ENCODE results near the gene EPHA1.
"Not testable (repeated sequence)": the region's sequence is repeated elsewhere in the genome, so short reads cannot be mapped to it uniquely, and the experiment has no call there.

The EPHA1 gene

GRCh38 chr7:143396182-143396581 lies 12.5 kb downstream of the EPHA1 start:
- Histone ChIP-seq H3K27me3 (ENCODE audit: control insufficient read depth in 2 of 2, insufficient read depth in 2 of 2, low read length in 2 of 2) (no peaks in the 10 kb centered on the region), H3K36me3 (ENCODE audit: control insufficient read depth in 2 of 2, insufficient read depth in 2 of 2, low read length in 2 of 2) (peaks cover 30 to 37% of the 10 kb centered on the region in 2 donors), H3K9ac (ENCODE audit: low read depth in 1 of 2, low read length in 2 of 2) (no peak overlapping the region), H3K9me3 (ENCODE audit: control insufficient read depth in 2 of 2, low read length in 2 of 2) (no peaks in the 10 kb centered on the region), H3K4me1 (ENCODE audit: control insufficient read depth in 2 of 2, insufficient read depth in 2 of 2, low read length in 2 of 2) (peaks cover 8 to 11% of the 10 kb centered on the region in 2 donors), H3K27ac (ENCODE audit: low read depth in 2 of 2, low read length in 2 of 2) (no peak overlapping the region), H3K4me3 (ENCODE audit: low read length in 2 of 2) (no peak overlapping the region)

- Histone ChIP-seq H3K4me1 (ENCODE audit: control insufficient read depth in 2 of 2, insufficient read depth in 2 of 2, low read length in 2 of 2) (peaks cover 9 to 12% of the 10 kb centered on the region in 2 donors), H3K9me3 (ENCODE audit: control insufficient read depth in 2 of 2, low read length in 2 of 2) (no peaks in the 10 kb centered on the region), H3K4me3 (ENCODE audit: low read length in 2 of 2) (no peak overlapping the region), H3K9ac (ENCODE audit: low read depth in 1 of 2, low read length in 2 of 2) (no peak overlapping the region), H3K27ac (ENCODE audit: low read depth in 2 of 2, low read length in 2 of 2) (no peak overlapping the region), H3K27me3 (ENCODE audit: control insufficient read depth in 2 of 2, insufficient read depth in 2 of 2, low read length in 2 of 2) (no peaks in the 10 kb centered on the region), H3K36me3 (ENCODE audit: control insufficient read depth in 2 of 2, insufficient read depth in 2 of 2, low read length in 2 of 2) (peaks cover 33 to 41% of the 10 kb centered on the region in 2 donors)
Measured at GRCh38 chr7:143395187-143396149, 13.2 kb downstream of the EPHA1 start.

GRCh38 chr7:143394777-143395176 lies 13.9 kb downstream of the EPHA1 start:
- no peak overlapping the region for H3K27ac ChIP-seq (ENCODE audit: low read depth in 2 of 2, low read length in 2 of 2)
- no peaks in the 10 kb centered on the region for H3K27me3 ChIP-seq (ENCODE audit: control insufficient read depth in 2 of 2, insufficient read depth in 2 of 2, low read length in 2 of 2)

GRCh38 chr7:143394068-143394467 lies 14.6 kb downstream of the EPHA1 start:
- no peak overlapping the region for H3K27ac ChIP-seq (ENCODE audit: low read depth in 2 of 2, low read length in 2 of 2)
- no peaks in the 10 kb centered on the region for H3K27me3 ChIP-seq (ENCODE audit: control insufficient read depth in 2 of 2, insufficient read depth in 2 of 2, low read length in 2 of 2)
- H3K4me3 ChIP-seq (ENCODE audit: low read length in 2 of 2): no peak overlapping the region
- H3K36me3 ChIP-seq (ENCODE audit: control insufficient read depth in 2 of 2, insufficient read depth in 2 of 2, low read length in 2 of 2): peaks cover 43 to 55% of the 10 kb centered on the region in 2 donors
- no peak overlapping the region for H3K9ac ChIP-seq (ENCODE audit: low read depth in 1 of 2, low read length in 2 of 2)
- H3K9me3 ChIP-seq (ENCODE audit: control insufficient read depth in 2 of 2, low read length in 2 of 2): no peaks in the 10 kb centered on the region
- peaks cover 9 to 12% of the 10 kb centered on the region in 2 donors for H3K4me1 ChIP-seq (ENCODE audit: control insufficient read depth in 2 of 2, insufficient read depth in 2 of 2, low read length in 2 of 2)

More at GRCh38 chr7:143394777-143395176, 13.9 kb downstream of the EPHA1 start:
- Histone ChIP-seq H3K9ac (ENCODE audit: low read depth in 1 of 2, low read length in 2 of 2) (no peak overlapping the region), H3K4me3 (ENCODE audit: low read length in 2 of 2) (no peak overlapping the region), H3K36me3 (ENCODE audit: control insufficient read depth in 2 of 2, insufficient read depth in 2 of 2, low read length in 2 of 2) (peaks cover 35 to 48% of the 10 kb centered on the region in 2 donors), H3K4me1 (ENCODE audit: control insufficient read depth in 2 of 2, insufficient read depth in 2 of 2, low read length in 2 of 2) (peaks cover 9 to 12% of the 10 kb centered on the region in 2 donors), H3K9me3 (ENCODE audit: control insufficient read depth in 2 of 2, low read length in 2 of 2) (no peaks in the 10 kb centered on the region)

GRCh38 chr7:143393267-143394041 lies 15.2 kb downstream of the EPHA1 start:
- Histone ChIP-seq H3K36me3 (ENCODE audit: control insufficient read depth in 2 of 2, insufficient read depth in 2 of 2, low read length in 2 of 2) (peaks cover 49 to 59% of the 10 kb centered on the region in 2 donors), H3K9me3 (ENCODE audit: control insufficient read depth in 2 of 2, low read length in 2 of 2) (no peaks in the 10 kb centered on the region), H3K27ac (ENCODE audit: low read depth in 2 of 2, low read length in 2 of 2) (no peak overlapping the region), H3K4me3 (ENCODE audit: low read length in 2 of 2) (no peak overlapping the region), H3K27me3 (ENCODE audit: control insufficient read depth in 2 of 2, insufficient read depth in 2 of 2, low read length in 2 of 2) (no peaks in the 10 kb centered on the region), H3K9ac (ENCODE audit: low read depth in 1 of 2, low read length in 2 of 2) (no peak overlapping the region), H3K4me1 (ENCODE audit: control insufficient read depth in 2 of 2, insufficient read depth in 2 of 2, low read length in 2 of 2) (peaks cover 9 to 12% of the 10 kb centered on the region in 2 donors)

- no peak overlapping the region for H3K4me3 ChIP-seq (ENCODE audit: low read length in 2 of 2)
- H3K9ac ChIP-seq (ENCODE audit: low read depth in 1 of 2, low read length in 2 of 2): no peak overlapping the region
- H3K4me1 ChIP-seq (ENCODE audit: control insufficient read depth in 2 of 2, insufficient read depth in 2 of 2, low read length in 2 of 2): peaks cover 9 to 12% of the 10 kb centered on the region in 2 donors
- no peak overlapping the region for H3K27ac ChIP-seq (ENCODE audit: low read depth in 2 of 2, low read length in 2 of 2)
- no peaks in the 10 kb centered on the region for H3K27me3 ChIP-seq (ENCODE audit: control insufficient read depth in 2 of 2, insufficient read depth in 2 of 2, low read length in 2 of 2)
- H3K9me3 ChIP-seq (ENCODE audit: control insufficient read depth in 2 of 2, low read length in 2 of 2): no peaks in the 10 kb centered on the region
- peaks cover 49 to 63% of the 10 kb centered on the region in 2 donors for H3K36me3 ChIP-seq (ENCODE audit: control insufficient read depth in 2 of 2, insufficient read depth in 2 of 2, low read length in 2 of 2)
Measured at GRCh38 chr7:143392875-143393266, 15.8 kb downstream of the EPHA1 start.

- H3K4me1 ChIP-seq (ENCODE audit: control insufficient read depth in 2 of 2, insufficient read depth in 2 of 2, low read length in 2 of 2): peaks cover 9 to 12% of the 10 kb centered on the region in 2 donors
- peak overlapping the region; percentile 85 to 87 for H3K27ac ChIP-seq (ENCODE audit: low read depth in 2 of 2, low read length in 2 of 2)
- not testable (repeated sequence) for H3K9ac ChIP-seq (ENCODE audit: low read depth in 1 of 2, low read length in 2 of 2); H3K4me3 ChIP-seq (ENCODE audit: low read length in 2 of 2); H3K27me3 ChIP-seq (ENCODE audit: control insufficient read depth in 2 of 2, insufficient read depth in 2 of 2, low read length in 2 of 2); H3K9me3 ChIP-seq (ENCODE audit: control insufficient read depth in 2 of 2, low read length in 2 of 2)
- peaks cover 47 to 63% of the 10 kb centered on the region in 2 donors for H3K36me3 ChIP-seq (ENCODE audit: control insufficient read depth in 2 of 2, insufficient read depth in 2 of 2, low read length in 2 of 2)
Measured at GRCh38 chr7:143392427-143392826, 16.2 kb downstream of the EPHA1 start.

GRCh38 chr7:143391462-143392404 lies 16.9 kb downstream of the EPHA1 start:
- Histone ChIP-seq H3K4me1 (ENCODE audit: control insufficient read depth in 2 of 2, insufficient read depth in 2 of 2, low read length in 2 of 2) (peaks cover 9 to 12% of the 10 kb centered on the region in 2 donors), H3K27me3 (ENCODE audit: control insufficient read depth in 2 of 2, insufficient read depth in 2 of 2, low read length in 2 of 2) (no peaks in the 10 kb centered on the region), H3K9ac (ENCODE audit: low read depth in 1 of 2, low read length in 2 of 2) (peak overlapping the region; percentile 26 to 37), H3K9me3 (ENCODE audit: control insufficient read depth in 2 of 2, low read length in 2 of 2) (no peaks in the 10 kb centered on the region), H3K27ac (ENCODE audit: low read depth in 2 of 2, low read length in 2 of 2) (peak overlapping the region; percentile 85 to 87), H3K36me3 (ENCODE audit: control insufficient read depth in 2 of 2, insufficient read depth in 2 of 2, low read length in 2 of 2) (peaks cover 43 to 61% of the 10 kb centered on the region in 2 donors), H3K4me3 (ENCODE audit: low read length in 2 of 2) (peak overlapping the region in 1 of 2 donors; percentile 9)

GRCh38 chr7:143390773-143391317 lies 17.8 kb downstream of the EPHA1 start:
- no peak overlapping the region for H3K4me3 ChIP-seq (ENCODE audit: low read length in 2 of 2)
- H3K27ac ChIP-seq (ENCODE audit: low read depth in 2 of 2, low read length in 2 of 2): peak overlapping the region; percentile 85 to 87
- no peak overlapping the region for H3K9ac ChIP-seq (ENCODE audit: low read depth in 1 of 2, low read length in 2 of 2)
- no peaks in the 10 kb centered on the region for H3K9me3 ChIP-seq (ENCODE audit: control insufficient read depth in 2 of 2, low read length in 2 of 2)
- H3K4me1 ChIP-seq (ENCODE audit: control insufficient read depth in 2 of 2, insufficient read depth in 2 of 2, low read length in 2 of 2): peaks cover 13 to 15% of the 10 kb centered on the region in 2 donors
- peaks cover 38 to 57% of the 10 kb centered on the region in 2 donors for H3K36me3 ChIP-seq (ENCODE audit: control insufficient read depth in 2 of 2, insufficient read depth in 2 of 2, low read length in 2 of 2)
- no peaks in the 10 kb centered on the region for H3K27me3 ChIP-seq (ENCODE audit: control insufficient read depth in 2 of 2, insufficient read depth in 2 of 2, low read length in 2 of 2)

All from mucosa of rectum (tissue), 2 donors.